ENCODE measurements around the gene CACNA1C.

DNA sequence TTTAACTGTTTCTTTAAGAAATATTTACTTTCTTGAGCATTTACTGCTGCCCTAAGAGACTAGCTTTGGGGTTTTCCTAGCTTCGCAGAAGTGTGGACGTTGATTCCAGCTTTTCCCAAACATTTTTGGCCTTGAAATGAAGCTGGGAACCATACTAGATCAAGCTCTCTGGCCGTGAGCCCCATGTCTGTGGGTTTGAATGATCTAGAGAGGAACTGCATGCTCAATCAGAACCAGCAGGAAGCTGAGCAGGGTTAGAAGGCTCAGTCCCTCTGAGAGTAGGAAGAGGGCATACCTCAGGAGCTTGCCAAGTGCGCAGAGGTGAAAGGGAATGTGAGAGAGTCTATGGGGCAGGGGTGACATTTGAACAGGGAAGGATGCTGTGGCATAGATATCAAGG lies 292.1 kb downstream of the CACNA1C start:
- TF ChIP-seq, protein P1, sequence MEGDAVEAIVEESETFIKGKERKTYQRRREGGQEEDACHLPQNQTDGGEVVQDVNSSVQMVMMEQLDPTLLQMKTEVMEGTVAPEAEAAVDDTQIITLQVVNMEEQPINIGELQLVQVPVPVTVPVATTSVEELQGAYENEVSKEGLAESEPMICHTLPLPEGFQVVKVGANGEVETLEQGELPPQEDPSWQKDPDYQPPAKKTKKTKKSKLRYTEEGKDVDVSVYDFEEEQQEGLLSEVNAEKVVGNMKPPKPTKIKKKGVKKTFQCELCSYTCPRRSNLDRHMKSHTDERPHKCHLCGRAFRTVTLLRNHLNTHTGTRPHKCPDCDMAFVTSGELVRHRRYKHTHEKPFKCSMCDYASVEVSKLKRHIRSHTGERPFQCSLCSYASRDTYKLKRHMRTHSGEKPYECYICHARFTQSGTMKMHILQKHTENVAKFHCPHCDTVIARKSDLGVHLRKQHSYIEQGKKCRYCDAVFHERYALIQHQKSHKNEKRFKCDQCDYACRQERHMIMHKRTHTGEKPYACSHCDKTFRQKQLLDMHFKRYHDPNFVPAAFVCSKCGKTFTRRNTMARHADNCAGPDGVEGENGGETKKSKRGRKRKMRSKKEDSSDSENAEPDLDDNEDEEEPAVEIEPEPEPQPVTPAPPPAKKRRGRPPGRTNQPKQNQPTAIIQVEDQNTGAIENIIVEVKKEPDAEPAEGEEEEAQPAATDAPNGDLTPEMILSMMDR (conservative IDR thresholded peaks at IDR 0.05; ENCODE audit: low read depth, low read length) = no peak
- TF ChIP-seq RAD21 (IDR thresholded peaks at IDR 0.05; ENCODE audit: low read length) = no peak
- no peak for TF ChIP-seq RCOR1 (IDR thresholded peaks at IDR 0.05; ENCODE audit: insufficient replicate concordance, low read length)
- TF ChIP-seq NFE2L2 (IDR thresholded peaks at IDR 0.05; ENCODE audit: low read depth, low read length) = no peak
- TF ChIP-seq POLR2A (IDR thresholded peaks at IDR 0.05; ENCODE audit: low read depth, low read length) = no peak
- no peak for TF ChIP-seq MAFK (IDR thresholded peaks at IDR 0.05; ENCODE audit: low read depth, low read length)
- TF ChIP-seq, protein P2, sequence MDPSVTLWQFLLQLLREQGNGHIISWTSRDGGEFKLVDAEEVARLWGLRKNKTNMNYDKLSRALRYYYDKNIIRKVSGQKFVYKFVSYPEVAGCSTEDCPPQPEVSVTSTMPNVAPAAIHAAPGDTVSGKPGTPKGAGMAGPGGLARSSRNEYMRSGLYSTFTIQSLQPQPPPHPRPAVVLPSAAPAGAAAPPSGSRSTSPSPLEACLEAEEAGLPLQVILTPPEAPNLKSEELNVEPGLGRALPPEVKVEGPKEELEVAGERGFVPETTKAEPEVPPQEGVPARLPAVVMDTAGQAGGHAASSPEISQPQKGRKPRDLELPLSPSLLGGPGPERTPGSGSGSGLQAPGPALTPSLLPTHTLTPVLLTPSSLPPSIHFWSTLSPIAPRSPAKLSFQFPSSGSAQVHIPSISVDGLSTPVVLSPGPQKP (IDR thresholded peaks at IDR 0.05; ENCODE audit: borderline replicate concordance, low read depth, low read length) = no peak
- no peak for TF ChIP-seq CEBPB (IDR thresholded peaks at IDR 0.05; ENCODE audit: low read depth, low read length)
- no peak for TF ChIP-seq FOS (IDR thresholded peaks at IDR 0.05; ENCODE audit: low read depth, low read length)
- no peak for TF ChIP-seq MXI1 (IDR thresholded peaks at IDR 0.05; ENCODE audit: borderline replicate concordance, low read depth, low read length)
- TF ChIP-seq, protein P3, sequence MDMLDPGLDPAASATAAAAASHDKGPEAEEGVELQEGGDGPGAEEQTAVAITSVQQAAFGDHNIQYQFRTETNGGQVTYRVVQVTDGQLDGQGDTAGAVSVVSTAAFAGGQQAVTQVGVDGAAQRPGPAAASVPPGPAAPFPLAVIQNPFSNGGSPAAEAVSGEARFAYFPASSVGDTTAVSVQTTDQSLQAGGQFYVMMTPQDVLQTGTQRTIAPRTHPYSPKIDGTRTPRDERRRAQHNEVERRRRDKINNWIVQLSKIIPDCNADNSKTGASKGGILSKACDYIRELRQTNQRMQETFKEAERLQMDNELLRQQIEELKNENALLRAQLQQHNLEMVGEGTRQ (IDR thresholded peaks at IDR 0.05; ENCODE audit: low read depth, low read length) = no peak
- no peak for TF ChIP-seq MAZ (IDR thresholded peaks at IDR 0.05; ENCODE audit: borderline replicate concordance, low read depth, low read length)
- TF ChIP-seq RFX5 (IDR thresholded peaks at IDR 0.05; ENCODE audit: low read depth, low read length) = no peak
- TF ChIP-seq BHLHE40 (IDR thresholded peaks at IDR 0.05; ENCODE audit: low read depth, low read length) = no peak

All from IMR-90 (cell line).